Coronary artery (tissue), 2 donors: ENCODE results near the gene ZBTB34.
"Not testable (repeated sequence)": the region's sequence is repeated elsewhere in the genome, so short reads cannot be mapped to it uniquely, and the experiment has no call there.

Source experiments
- DNase-seq: peaks from one replicate; pipeline ENCODE4 v3.0.0-alpha.2; 2017; ENCODE audit warnings: low spot score
- H3K27ac ChIP-seq, 2 donors: fragments of 200-600 bp; sonication (generic); one replicate each; pipeline ENCODE4 v1.5.1; 2016 to 2019
- H3K4me3 ChIP-seq: fragments of 200-600 bp; sonication (generic); 2 replicates; pipeline ENCODE4 v1.5.1; 2016; ENCODE audit warnings: mild to moderate bottlenecking, moderate library complexity
- TF ChIP-seq, protein P1 (sequence below): fragments of 200-600 bp; sonication (generic); IDR thresholded peaks from one replicate; pipeline ENCODE4 v1.5.1; 2019; ENCODE audit warnings: antibody characterized with exemption

The ZBTB34 gene

DNA sequence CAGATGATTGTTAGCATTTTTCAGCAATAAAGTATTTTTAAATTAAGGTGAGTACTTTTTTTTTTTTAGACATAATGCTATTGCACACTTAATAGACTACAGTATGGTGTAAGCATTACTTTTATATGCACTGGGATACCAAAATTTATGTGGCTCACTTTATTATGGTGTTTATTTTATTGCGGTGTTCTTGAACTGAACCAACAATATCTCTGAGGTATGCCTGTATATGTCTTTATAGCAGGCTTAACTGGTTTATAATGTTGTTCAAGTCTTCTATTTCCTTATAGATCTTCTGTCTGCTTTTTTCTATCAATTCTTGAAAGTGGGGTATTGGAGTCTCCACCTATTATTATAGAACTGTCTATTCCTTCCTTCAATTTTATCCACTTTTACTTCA is 37.6 kb upstream of the ZBTB34 start:
- Histone ChIP-seq H3K4me3 (no peak overlapping the region), H3K27ac (no peak overlapping the region)
- no peak for DNase-seq
- TF ChIP-seq, protein P1, sequence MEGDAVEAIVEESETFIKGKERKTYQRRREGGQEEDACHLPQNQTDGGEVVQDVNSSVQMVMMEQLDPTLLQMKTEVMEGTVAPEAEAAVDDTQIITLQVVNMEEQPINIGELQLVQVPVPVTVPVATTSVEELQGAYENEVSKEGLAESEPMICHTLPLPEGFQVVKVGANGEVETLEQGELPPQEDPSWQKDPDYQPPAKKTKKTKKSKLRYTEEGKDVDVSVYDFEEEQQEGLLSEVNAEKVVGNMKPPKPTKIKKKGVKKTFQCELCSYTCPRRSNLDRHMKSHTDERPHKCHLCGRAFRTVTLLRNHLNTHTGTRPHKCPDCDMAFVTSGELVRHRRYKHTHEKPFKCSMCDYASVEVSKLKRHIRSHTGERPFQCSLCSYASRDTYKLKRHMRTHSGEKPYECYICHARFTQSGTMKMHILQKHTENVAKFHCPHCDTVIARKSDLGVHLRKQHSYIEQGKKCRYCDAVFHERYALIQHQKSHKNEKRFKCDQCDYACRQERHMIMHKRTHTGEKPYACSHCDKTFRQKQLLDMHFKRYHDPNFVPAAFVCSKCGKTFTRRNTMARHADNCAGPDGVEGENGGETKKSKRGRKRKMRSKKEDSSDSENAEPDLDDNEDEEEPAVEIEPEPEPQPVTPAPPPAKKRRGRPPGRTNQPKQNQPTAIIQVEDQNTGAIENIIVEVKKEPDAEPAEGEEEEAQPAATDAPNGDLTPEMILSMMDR = no peak

DNA sequence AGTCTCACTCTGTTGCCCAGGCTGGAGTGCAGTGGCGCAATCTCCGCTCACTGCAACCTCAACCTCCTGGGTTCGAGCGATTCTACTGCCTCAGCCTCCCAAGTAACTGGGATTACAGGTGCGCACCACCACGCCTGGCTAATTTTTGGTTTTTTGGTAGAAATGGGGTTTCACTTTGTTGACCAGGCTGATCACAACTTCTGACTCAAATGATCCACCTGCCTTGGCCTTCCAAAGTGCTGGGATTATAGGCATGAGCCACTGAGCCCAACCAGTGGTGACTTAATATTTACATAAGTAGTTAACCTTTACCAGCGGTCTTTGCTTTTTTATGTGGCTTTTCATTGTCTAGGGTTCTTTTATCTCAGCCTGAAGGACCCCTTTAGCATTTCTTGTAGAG is 36.4 kb upstream of the ZBTB34 start:
- DNase-seq = not testable (repeated sequence)

DNA sequence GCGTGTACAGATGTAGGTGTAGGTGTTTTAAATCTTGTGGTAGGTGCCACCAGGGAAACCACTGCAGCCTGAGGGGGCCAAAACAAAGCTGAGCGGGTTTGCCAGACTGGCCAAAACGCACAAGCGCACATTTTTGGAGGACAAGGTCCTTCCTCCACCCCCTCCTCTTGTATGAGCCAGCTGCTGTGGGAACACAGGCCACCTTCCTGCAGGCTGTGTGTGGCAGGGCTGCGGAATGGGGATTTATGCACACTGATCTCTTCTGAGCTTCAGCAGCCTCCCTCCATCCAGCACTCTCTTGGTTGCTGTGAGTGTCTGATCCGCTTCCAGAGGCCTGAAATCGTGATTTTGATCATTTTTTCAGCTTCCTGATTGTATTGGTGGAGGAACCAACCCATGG is 33.2 kb upstream of the ZBTB34 start:
- DNase-seq = no peak
- Histone ChIP-seq H3K27ac (no peak overlapping the region), H3K4me3 (no peak overlapping the region)
- TF ChIP-seq, protein P1 = no peak

More for the DNA sequence above, 36.4 kb upstream of the ZBTB34 start:
- not testable (repeated sequence) for H3K27ac ChIP-seq, H3K4me3 ChIP-seq

DNA sequence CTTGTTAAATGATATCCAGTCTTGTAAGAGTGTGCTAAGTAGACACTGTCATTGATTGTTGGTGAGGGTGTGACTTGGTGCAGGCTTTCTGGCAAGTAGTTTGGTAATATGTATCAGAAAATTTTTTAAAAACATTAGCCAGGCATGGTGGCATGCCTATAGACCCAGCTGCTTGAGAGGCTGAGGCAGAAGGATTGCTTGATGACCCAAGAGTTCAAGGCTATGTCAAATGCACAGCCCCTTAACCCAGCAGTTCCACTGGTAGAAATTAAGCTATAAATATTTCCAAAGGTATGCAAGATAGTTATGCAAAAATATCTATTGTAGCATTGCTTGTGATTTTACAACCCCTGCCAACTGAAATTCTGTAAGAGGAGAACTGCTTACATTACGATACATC is 31.4 kb upstream of the ZBTB34 start:
- no peak for DNase-seq
- TF ChIP-seq, protein P1 = no peak
- Histone ChIP-seq H3K27ac (no peak overlapping the region), H3K4me3 (no peak overlapping the region)

DNA sequence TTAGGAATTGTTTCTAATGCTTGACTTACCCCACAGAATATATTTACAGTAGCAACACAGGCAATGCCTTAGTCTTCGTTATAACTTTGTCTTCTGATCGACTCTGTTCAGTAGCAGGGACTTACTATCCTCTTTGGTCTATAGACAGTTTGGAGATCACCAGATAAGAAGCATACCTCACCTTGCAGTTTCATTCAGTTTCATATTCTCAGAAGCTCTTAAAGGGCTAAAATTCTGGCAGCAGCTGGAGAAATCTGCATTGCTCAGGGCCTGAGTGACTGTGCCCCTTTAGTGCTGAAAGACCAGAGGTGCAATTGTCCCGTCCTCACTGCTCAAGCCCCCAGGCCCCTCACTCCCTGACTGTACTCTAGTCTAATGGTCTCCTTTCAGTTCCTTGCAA is 29.6 kb upstream of the ZBTB34 start:
- H3K4me3 ChIP-seq = no peak overlapping the region
- TF ChIP-seq, protein P1 = no peak
- no peak for DNase-seq
- no peak overlapping the region for H3K27ac ChIP-seq

DNA sequence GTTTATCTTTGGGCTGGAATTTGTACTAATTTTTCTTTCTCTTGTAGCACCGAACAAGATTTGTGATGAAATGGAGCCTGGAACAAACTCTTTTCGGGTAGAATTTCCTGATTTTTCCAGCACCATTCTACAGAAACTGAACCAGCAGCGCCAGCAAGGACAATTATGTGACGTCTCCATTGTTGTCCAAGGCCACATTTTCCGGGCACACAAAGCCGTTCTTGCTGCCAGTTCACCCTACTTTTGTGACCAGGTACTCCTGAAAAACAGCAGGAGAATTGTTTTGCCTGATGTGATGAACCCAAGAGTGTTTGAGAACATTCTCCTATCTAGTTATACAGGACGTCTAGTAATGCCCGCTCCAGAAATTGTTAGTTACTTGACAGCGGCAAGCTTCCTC is 28.0 kb upstream of the ZBTB34 start:
- no peak overlapping the region for H3K27ac ChIP-seq
- DNase-seq = no peak
- no peak overlapping the region for H3K4me3 ChIP-seq
- TF ChIP-seq, protein P1 = no peak

DNA sequence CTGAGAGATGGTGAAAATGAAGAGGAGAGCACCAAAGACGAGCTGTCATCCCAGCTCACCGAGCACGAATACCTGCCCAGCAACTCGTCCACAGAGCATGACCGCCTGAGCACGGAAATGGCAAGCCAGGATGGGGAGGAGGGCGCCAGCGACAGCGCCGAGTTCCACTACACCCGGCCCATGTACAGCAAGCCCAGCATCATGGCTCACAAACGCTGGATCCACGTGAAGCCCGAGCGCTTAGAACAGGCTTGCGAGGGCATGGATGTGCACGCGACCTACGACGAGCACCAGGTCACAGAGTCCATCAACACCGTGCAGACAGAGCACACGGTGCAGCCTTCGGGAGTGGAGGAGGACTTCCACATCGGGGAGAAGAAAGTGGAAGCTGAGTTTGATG is 27.4 kb upstream of the ZBTB34 start:
- DNase-seq = no peak
- TF ChIP-seq, protein P1 = no peak
- H3K27ac ChIP-seq = no peak overlapping the region
- no peak overlapping the region for H3K4me3 ChIP-seq
